GM06990 (cell line): ENCODE measurements around the gene MISFA.
"Not testable (repeated sequence)": the region's sequence is repeated elsewhere in the genome, so short reads cannot be mapped to it uniquely, and the experiment has no call there.

Source experiments
- DNase-seq: peaks from one replicate; pipeline ENCODE4 v3.0.0-alpha.2; 2011; ENCODE audit not compliant: insufficient read length; ENCODE audit errors: extremely low read depth
- H3K27me3 ChIP-seq: replicated peaks from 2 replicates; pipeline ENCODE4 v1.6.0; 2011; ENCODE audit warnings: low read length; ENCODE audit not compliant: control insufficient read depth, insufficient read depth
- H3K36me3 ChIP-seq: 2 replicates; pipeline ENCODE4 v1.5.1; 2011; ENCODE audit warnings: low read length; ENCODE audit not compliant: control insufficient read depth, insufficient read depth
- H3K4me3 ChIP-seq: replicated peaks from 2 replicates; pipeline ENCODE4 v1.5.1; 2011; ENCODE audit warnings: low read depth, mild to moderate bottlenecking, control low read depth, low read length
- TF ChIP-seq, protein P1 (sequence below): IDR thresholded peaks from 2 replicates; pipeline ENCODE4 v1.5.1; 2011; ENCODE audit warnings: low read length, control low read depth, mild to moderate bottlenecking, inconsistent platforms; ENCODE audit not compliant: insufficient read depth, poor library complexity, severe bottlenecking

MISFA gene

DNA sequence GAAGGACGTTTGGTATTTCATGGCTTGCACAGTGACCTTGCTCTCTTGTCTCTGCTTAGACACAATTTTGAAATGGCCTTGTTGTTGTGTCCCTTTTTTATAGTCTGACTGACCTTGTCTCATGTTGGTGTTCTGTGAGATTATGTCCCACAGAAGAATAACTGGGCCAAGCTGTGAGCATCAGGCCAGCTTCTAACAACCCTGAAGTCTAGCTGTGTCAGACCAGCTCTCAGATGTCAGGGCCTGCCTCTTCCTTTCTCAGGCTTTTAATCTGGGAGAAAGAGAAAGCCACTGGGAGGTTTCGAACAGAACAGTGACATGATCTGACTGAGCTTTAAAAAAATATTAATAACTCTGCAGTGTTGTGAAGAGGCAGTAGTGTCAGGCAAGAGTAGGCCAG is 9.0 kb upstream of the MISFA start:
- no peaks in the 10 kb centered on the region for H3K27me3 ChIP-seq
- no peak overlapping the region for H3K4me3 ChIP-seq
- TF ChIP-seq, protein P1, sequence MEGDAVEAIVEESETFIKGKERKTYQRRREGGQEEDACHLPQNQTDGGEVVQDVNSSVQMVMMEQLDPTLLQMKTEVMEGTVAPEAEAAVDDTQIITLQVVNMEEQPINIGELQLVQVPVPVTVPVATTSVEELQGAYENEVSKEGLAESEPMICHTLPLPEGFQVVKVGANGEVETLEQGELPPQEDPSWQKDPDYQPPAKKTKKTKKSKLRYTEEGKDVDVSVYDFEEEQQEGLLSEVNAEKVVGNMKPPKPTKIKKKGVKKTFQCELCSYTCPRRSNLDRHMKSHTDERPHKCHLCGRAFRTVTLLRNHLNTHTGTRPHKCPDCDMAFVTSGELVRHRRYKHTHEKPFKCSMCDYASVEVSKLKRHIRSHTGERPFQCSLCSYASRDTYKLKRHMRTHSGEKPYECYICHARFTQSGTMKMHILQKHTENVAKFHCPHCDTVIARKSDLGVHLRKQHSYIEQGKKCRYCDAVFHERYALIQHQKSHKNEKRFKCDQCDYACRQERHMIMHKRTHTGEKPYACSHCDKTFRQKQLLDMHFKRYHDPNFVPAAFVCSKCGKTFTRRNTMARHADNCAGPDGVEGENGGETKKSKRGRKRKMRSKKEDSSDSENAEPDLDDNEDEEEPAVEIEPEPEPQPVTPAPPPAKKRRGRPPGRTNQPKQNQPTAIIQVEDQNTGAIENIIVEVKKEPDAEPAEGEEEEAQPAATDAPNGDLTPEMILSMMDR, result no peak
- DNase-seq, result no peak
- H3K36me3 ChIP-seq, result 0 out of 2 replicates have a peak, but pooled peaks cover under 1% of the 10 kb centered on the region

DNA sequence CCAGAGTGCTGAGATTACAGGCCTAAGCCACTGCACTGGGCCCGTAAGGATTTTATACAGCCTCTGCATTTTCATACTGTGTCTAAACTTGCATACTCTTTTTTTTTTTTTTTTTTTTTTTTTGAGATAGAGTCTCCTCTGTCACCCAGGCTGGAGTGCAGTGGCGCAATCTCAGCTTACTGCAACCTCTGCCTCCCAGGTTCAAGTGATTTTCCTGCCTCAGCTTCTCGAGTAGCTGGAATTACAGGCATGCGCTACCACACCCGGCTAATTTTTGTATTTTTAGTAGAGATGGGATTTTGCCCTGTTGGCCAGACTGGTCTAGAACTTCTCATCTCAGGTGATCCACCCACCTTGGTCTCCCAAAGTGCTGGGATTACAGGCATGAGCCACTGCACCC is 5.5 kb upstream of the MISFA start:
- H3K36me3 ChIP-seq, H3K27me3 ChIP-seq, DNase-seq, H3K4me3 ChIP-seq: not testable (repeated sequence)

- TF ChIP-seq, protein P1, result no peak
- DNase-seq, result no peak
Observed at GRCh38 chr11:18594999-18595749, 4.4 kb upstream of the MISFA start.

GRCh38 chr11:18600915-18601569 is 1.5 kb downstream of the MISFA start:
- TF ChIP-seq, protein P1, result no peak

More at GRCh38 chr11:18594999-18595749, 4.4 kb upstream of the MISFA start:
- no peak overlapping the region for H3K4me3 ChIP-seq
- peaks cover 4% of the 10 kb centered on the region; the same call in 1 of the 2 replicates for H3K36me3 ChIP-seq
- H3K27me3 ChIP-seq, result no peaks in the 10 kb centered on the region

GRCh38 chr11:18608376-18608775 is 8.8 kb downstream of the MISFA start:
- no peak for DNase-seq
- H3K36me3 ChIP-seq, result peaks cover 6% of the 10 kb centered on the region
- no peak overlapping the region for H3K4me3 ChIP-seq
- TF ChIP-seq, protein P1, result no peak
- H3K27me3 ChIP-seq, result no peaks in the 10 kb centered on the region

More at GRCh38 chr11:18600915-18601569, 1.5 kb downstream of the MISFA start:
- H3K27me3 ChIP-seq, result no peaks in the 10 kb centered on the region
- peaks cover 4% of the 10 kb centered on the region for H3K36me3 ChIP-seq
- DNase-seq, result no peak
- H3K4me3 ChIP-seq, result no peak overlapping the region

GRCh38 chr11:18611196-18611595 is 11.6 kb downstream of the MISFA start:
- DNase-seq, result no peak
- TF ChIP-seq, protein P1, result no peak
- Histone ChIP-seq H3K36me3 (peaks cover 14% of the 10 kb centered on the region), H3K4me3 (no peak overlapping the region), H3K27me3 (no peaks in the 10 kb centered on the region)
